RWPE2 (cell line): ENCODE measurements around the gene ADRA2C.
A peak's percentile ranks its signal among the peaks of the same experiment; 100 is the strongest.

ENCODE experiments used
- ATAC-seq: fragments of 200-7000 bp; cut with Tn5 transposase; 3 replicates; pipeline ENCODE4 v1.9.1; 2021; ENCODE audit warnings: low read depth
- DNase-seq: peaks from one replicate; pipeline ENCODE4 v3.0.0-alpha.2; 2020; ENCODE audit warnings: low spot score
- H3K27ac ChIP-seq: fragments of 450-650 bp; 2 replicates; pipeline ENCODE4 v1.5.1; 2017; ENCODE audit warnings: mild to moderate bottlenecking; ENCODE audit not compliant: poor library complexity, severe bottlenecking
- H3K27me3 ChIP-seq: fragments of 250-450 bp; sonication (Bioruptor Pico); 2 replicates; pipeline ENCODE4 v1.5.1; 2021; ENCODE audit warnings: mild to moderate bottlenecking, moderate library complexity; ENCODE audit not compliant: insufficient read depth, poor library complexity, severe bottlenecking
- H3K36me3 ChIP-seq: fragments of 250-450 bp; sonication (Bioruptor Pico); 2 replicates; pipeline ENCODE4 v1.5.1; 2020; ENCODE audit warnings: low read depth, mild to moderate bottlenecking, moderate library complexity
- H3K4me1 ChIP-seq: fragments of 250-450 bp; sonication (Bioruptor Pico); 2 replicates; pipeline ENCODE4 v1.5.1; 2021; ENCODE audit warnings: mild to moderate bottlenecking, moderate library complexity; ENCODE audit not compliant: insufficient read depth, poor library complexity, severe bottlenecking
- H3K4me3 ChIP-seq: fragments of 250-450 bp; sonication (Bioruptor Pico); 2 replicates; pipeline ENCODE4 v1.5.1; 2021; ENCODE audit warnings: mild to moderate bottlenecking, moderate library complexity; ENCODE audit not compliant: severe bottlenecking
- H3K9me3 ChIP-seq: fragments of 250-450 bp; sonication (Bioruptor Pico); 2 replicates; pipeline ENCODE4 v1.5.1; 2021; ENCODE audit warnings: mild to moderate bottlenecking, moderate library complexity; ENCODE audit not compliant: severe bottlenecking
- TF ChIP-seq, protein P1 (sequence below): fragments of 450-650 bp; IDR thresholded peaks from one replicate; pipeline ENCODE4 v1.5.1; 2017; ENCODE audit warnings: mild to moderate bottlenecking, moderate library complexity; ENCODE audit not compliant: poor library complexity, severe bottlenecking

ADRA2C gene

GRCh38 chr4:3766036-3766784 is at the start of gene ADRA2C:
Gene ADRA2C, plus strand, starts transcription at chr4:3766385. Its CDS starts 222 bp downstream, at chr4:3766607.
- ATAC-seq (no peak), DNase-seq (no peak)
- H3K27me3 ChIP-seq = peaks cover 51% of the 10 kb centered on the region
- no peak within 1 kb of the TSS for H3K27ac ChIP-seq
- H3K36me3 ChIP-seq = no peaks in the 10 kb centered on the region
- TF ChIP-seq, protein P1, sequence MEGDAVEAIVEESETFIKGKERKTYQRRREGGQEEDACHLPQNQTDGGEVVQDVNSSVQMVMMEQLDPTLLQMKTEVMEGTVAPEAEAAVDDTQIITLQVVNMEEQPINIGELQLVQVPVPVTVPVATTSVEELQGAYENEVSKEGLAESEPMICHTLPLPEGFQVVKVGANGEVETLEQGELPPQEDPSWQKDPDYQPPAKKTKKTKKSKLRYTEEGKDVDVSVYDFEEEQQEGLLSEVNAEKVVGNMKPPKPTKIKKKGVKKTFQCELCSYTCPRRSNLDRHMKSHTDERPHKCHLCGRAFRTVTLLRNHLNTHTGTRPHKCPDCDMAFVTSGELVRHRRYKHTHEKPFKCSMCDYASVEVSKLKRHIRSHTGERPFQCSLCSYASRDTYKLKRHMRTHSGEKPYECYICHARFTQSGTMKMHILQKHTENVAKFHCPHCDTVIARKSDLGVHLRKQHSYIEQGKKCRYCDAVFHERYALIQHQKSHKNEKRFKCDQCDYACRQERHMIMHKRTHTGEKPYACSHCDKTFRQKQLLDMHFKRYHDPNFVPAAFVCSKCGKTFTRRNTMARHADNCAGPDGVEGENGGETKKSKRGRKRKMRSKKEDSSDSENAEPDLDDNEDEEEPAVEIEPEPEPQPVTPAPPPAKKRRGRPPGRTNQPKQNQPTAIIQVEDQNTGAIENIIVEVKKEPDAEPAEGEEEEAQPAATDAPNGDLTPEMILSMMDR = no peak
- no peaks in the 10 kb centered on the region for H3K9me3 ChIP-seq
- H3K4me1 ChIP-seq = no peaks in the 10 kb centered on the region
- peak within 1 kb of the TSS; percentile 26 for H3K4me3 ChIP-seq

- H3K27ac ChIP-seq = no peak overlapping the region
- H3K4me1 ChIP-seq = no peaks in the 10 kb centered on the region
- peaks cover 21% of the 10 kb centered on the region for H3K27me3 ChIP-seq
Observed at GRCh38 chr4:3716631-3717235, 49.5 kb upstream of the ADRA2C start.

DNA sequence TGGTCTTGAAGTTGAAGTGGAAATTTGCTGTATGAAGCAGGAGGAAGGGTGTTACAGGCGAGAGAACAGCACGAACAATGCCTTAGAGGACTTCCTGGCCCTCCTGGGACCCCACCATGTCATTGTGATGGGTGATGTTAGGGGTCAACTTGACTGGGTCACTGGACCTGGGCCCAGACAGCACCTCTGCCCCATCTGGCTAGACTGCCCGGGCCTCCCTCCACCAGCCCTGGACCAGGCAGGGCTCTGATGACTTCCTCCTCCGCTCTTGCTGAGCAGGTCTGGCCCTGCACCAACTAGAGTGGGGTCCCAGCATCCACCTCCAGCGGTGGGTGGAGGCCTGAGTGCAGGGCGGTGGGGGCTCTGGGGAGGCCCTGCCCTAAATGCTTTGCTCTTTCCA is 48.9 kb upstream of the ADRA2C start:
- TF ChIP-seq, protein P1 = no peak
- Histone ChIP-seq H3K4me1 (no peaks in the 10 kb centered on the region), H3K9me3 (peaks cover 2% of the 10 kb centered on the region), H3K27ac (no peak overlapping the region), H3K27me3 (peaks cover 21% of the 10 kb centered on the region), H3K4me3 (no peak overlapping the region), H3K36me3 (no peaks in the 10 kb centered on the region)
- DNase-seq = no peak
- no peak for ATAC-seq

More at GRCh38 chr4:3716631-3717235, 49.5 kb upstream of the ADRA2C start:
- peaks cover 2% of the 10 kb centered on the region for H3K9me3 ChIP-seq
- H3K4me3 ChIP-seq = no peak overlapping the region
- TF ChIP-seq, protein P1 = no peak
- no peaks in the 10 kb centered on the region for H3K36me3 ChIP-seq
- ATAC-seq (no peak), DNase-seq (no peak)

DNA sequence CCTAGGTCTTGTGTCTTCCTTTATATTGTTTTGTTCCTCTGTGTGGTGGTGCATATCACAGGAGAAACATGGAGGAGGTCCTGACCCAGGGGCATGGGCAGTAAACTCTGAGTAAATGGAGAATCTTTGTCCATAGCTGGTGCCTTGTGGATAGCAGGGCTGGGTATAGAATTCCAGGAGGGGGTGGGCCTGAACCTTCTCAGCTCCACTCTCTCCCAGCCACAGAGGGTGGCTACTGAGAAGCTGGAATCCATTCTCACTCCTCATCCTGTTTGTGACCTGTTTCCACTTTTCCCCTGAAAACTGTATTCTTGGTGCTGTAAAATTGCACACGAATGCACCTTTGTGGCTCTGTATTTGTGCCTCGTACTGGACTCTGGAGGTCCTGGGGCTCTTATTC is 47.7 kb upstream of the ADRA2C start:
- Histone ChIP-seq H3K36me3 (no peaks in the 10 kb centered on the region), H3K4me1 (no peaks in the 10 kb centered on the region), H3K27ac (no peak overlapping the region), H3K27me3 (peaks cover 28% of the 10 kb centered on the region), H3K4me3 (no peak overlapping the region), H3K9me3 (peaks cover 2% of the 10 kb centered on the region)
- TF ChIP-seq, protein P1 = no peak
- ATAC-seq = no peak
- DNase-seq = no peak

DNA sequence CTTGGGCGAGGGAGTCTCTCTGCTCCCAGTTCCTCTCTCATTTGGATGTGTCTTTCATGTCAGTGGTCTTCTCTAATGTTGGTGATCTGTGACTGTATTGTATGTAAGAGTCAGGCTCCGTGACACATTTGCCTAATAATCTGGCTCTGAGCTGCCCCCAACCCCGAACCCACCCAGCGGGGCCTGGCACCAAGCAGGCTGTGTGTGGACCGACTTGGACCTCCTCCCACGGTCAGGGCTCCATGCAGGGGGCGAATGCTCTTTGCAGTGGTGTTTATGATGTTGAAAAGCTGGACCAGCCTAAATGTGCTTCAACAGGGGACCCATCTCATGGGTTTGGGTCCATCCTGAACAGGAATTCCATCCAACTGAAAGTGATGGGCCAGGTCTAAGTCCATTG is 47.0 kb upstream of the ADRA2C start:
- TF ChIP-seq, protein P1 = no peak
- H3K27me3 ChIP-seq = peaks cover 35% of the 10 kb centered on the region
- H3K36me3 ChIP-seq = no peaks in the 10 kb centered on the region
- DNase-seq = no peak
- H3K9me3 ChIP-seq = peaks cover 2% of the 10 kb centered on the region
- no peak overlapping the region for H3K4me3 ChIP-seq
- ATAC-seq = no peak
- H3K27ac ChIP-seq = no peak overlapping the region
- no peaks in the 10 kb centered on the region for H3K4me1 ChIP-seq
